Activated naive CD4-positive, alpha-beta T cell (primary cell): ENCODE measurements around the gene RPUSD1.
"Not testable (repeated sequence)": the region's sequence is repeated elsewhere in the genome, so short reads cannot be mapped to it uniquely, and the experiment has no call there.

ENCODE experiments used
- DNase-seq, 4 experiments: peaks; one replicate each; lab custom pipeline; 2025; lab: John Stamatoyannopoulos, UW

The RPUSD1 gene

DNA sequence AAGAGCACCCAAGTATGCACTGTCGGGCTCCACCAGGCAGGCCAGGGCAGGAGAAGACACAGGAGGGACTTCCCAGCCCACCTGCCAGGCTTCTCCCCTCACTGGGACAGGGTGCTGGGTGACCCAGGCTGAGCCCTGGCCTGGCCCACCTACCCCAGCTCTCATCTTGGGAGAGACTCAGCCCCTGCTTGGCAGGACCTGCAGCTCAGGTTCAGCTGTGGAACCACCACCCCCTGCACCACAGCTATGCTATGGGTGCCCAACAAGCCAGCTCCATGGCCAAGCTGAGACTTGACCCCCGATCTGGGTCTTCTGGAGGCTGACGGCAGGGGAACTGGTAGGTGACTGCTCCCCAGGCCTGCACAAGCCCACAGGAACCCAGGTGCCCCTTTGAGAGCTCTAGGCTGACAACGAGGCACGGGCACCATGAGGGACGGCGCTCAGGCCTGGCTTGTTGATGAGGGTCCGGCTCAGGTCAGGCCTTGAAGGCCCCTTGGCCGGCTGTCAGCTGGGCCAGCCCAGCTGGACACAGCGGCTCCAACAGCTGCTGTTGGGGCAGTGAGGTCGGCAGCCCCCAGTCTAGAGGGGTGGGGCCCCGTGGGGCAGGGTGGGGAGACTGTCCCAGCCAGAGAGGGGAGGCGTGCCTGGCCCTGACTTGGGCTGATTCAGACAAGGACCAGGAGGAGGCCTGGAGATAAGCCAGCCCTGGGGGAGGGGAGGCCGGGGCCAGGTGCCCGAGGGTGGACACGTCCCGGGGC lies 4.6 kb downstream of the RPUSD1 start:
- DNase-seq, result no peak

DNA sequence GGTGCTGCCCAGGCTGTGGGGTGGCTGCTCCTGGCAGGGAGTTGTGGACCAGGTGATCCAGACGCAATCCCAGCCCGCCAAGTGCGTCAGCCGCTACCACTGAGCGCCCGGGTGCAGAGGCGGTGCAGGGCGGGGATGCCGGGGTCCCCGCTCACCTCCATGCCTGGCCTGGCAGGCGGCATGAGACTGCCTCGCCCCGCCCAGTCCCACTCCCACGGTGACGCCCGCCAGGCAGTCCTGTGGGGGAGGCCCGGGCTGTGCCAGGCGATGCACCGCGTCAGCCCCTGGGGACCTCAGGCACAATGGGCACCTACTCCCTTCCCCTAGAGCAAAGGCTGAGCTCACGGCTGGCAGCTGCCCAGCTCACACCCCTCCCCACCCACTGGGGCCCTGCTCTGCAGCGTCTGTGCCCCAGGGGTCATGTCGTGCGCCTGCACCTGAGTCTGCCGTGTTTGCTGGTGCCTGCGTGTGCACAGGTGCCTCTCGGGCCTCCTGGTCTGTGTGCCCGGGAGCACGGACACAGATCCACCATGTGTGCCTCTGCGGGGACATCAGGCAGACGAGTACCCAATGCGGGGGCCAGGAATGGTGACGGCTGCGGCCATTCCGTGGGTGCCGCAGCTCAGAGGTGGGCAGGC lies 5.3 kb downstream of the RPUSD1 start:
- DNase-seq, result no peak

DNA sequence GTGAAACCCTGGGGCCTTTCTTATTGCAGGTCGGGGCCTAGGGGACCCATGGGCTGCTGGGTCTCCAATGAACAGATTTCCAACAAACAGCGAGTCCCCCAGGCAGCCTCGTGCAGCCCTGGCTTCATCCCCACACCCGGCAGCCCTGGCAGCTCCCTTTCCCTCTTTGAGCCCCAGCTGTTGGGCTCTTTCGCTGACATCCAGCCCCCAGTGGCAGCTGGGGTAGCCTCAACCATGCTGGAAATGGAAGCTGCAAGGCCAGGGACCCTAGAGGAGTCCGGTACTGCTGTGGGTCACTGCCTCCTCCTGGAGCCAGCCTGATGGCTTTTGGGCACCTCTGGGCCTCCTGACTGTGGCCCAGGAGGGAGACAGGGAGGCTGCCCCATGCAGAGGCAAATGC lies 5.9 kb downstream of the RPUSD1 start:
- no peak for DNase-seq

DNA sequence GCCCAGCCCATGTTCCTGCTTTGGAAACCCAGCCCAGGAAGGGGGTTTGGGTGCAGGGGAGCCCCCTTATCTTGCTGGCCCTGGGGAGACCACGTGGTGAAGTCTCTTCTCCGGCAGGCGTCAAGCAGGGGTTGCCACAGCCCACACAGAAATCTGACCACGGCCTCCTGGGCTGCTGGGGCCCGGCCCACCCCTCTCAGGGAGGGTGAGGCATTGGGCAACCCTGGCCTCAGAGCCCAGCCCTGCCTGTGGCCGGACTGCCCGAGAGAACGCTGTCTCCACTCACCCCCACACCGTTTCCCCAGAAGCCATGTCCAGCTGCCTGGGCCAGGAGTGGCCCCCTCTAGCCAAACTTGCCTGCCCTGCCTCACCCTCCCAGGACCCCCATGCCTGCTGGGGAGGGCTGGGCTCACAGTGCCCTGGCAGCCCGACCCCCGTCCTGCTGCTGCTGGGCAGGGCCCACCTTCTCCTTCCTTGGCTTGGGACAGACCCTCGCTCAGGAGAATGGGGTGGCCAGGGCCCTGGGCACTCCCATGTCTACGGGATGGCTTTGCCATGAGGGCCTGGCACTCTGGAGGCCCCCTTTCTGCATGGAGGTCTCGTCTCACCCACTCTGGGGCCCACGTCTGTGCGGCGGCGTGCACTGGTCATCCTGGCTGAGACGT lies 6.7 kb downstream of the RPUSD1 start:
- DNase-seq, result no peak

DNA sequence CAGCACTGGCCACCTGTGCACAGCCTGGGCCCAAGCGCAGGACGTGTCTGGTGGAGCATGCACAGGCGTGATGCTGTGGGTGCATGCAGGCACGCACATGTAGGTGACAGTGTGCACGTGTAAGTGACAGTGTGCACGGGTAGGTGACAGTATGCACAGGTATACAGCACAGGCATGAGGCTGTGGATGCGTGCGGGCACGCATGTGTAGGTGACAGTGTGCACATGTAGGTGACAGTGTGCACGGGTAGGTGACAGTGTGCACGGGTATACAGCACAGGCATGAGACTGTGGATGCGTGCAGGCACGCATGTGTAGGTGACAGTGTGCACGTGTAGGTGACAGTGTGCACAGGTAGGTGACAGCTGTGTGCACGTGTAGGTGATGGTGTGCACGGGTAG lies 7.9 kb downstream of the RPUSD1 start:
- no peak for DNase-seq

DNA sequence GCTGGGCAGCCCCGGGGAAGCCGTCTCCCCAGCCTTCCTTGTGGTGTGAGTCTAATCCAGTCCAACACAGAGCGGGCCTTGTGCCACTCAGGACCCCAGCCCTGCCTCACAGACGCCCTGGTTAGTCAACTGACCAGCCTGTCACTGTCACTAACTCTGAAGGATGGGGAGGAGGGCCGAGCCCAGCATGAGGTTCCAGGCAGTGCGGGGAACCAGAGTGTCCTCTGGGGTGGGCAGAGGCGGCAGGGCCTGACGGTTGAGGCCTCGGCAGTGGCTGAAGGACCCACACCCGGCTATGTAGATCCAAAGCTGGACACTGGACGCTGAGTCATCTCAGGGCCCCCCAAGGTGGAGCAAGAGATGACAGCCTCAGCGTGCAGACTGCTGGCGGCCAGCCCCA lies 8.6 kb downstream of the RPUSD1 start:
- no peak for DNase-seq

DNA sequence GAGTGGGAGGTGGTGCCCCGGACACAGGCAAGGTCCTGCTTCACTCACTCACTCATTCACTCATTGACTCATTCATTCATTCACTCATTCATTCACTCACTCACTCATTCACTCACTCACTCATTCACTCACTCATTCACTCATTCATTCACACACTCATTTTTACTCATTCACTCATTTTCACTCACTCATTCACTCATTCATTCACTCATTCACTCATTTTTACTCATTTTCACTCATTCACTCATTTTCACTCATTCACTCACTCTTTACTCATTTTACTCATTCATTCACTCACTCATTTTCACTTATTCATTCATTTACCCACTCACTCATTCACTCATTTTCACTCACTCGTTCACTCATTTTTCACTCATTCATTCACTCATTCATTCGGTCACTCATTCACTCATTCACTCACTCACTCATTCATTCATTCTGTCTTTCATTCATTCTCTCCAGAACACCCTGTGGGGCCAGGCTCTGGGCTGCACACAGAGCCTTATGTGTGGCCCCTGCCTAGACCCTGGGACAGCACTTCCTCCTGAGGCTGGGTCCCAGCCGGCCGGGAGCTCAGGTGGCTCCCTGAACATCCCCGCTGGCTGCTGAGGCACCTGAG lies 9.2 kb downstream of the RPUSD1 start:
- no peak for DNase-seq

DNA sequence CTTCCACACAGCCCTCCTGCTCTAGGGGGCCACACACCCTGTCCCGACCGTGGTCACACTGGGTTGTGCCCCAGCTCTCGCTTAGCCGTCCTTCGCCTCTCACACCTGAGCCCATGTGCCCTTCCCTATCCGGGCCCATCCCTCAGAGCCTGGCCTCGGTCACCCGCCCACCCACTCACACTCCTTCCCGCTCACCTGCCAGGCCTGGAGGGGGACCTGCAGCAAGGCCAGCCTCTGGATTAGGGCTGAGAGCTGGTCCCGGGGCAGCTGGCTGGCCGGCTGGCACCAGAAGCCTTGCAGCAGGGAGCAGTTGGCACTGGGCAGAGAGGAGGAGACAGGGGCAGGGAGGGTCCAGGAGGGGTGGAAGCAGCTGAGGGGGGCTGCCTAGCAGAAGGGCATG lies 9.7 kb downstream of the RPUSD1 start:
- no peak for DNase-seq

DNA sequence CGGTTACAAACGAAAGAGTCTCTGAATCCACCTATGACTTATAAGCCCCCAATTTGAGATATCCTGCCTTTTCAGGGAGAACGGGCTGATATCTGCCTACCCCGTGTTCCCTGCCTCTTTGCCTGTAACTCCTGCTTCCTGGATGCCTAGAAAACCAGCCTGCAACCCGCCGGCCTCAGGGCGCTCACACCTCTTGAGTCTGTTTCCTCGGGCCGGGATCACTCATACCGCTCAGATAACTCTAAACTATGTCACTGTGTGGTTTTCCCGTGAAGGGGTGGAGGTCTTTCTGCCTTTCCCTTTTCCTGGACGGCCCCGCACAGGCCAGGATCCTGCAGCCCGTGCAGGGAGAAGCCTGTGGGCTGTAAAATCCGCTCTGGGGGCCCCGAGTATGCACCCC lies 10.4 kb downstream of the RPUSD1 start:
- DNase-seq, result no peak

DNA sequence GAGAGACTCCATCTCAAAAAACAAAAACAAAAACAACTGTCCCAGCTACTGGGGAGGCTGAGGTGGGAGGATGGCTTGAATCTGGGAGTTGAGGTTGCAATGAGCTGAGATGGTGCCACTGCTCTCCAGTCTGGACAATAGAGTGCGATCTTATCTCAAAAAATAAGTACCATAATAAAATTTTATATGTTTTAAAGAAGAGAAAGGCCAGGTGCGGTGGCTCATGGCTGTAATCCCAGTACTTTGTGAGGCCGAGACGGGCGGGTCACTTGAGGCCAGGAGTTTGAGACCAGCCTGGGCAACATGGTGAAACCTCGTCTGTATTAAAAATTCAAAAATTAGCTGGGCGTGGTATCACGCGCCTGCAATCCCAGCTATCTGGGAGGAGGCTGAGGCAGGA lies 11.4 kb downstream of the RPUSD1 start:
- DNase-seq, result no peak

DNA sequence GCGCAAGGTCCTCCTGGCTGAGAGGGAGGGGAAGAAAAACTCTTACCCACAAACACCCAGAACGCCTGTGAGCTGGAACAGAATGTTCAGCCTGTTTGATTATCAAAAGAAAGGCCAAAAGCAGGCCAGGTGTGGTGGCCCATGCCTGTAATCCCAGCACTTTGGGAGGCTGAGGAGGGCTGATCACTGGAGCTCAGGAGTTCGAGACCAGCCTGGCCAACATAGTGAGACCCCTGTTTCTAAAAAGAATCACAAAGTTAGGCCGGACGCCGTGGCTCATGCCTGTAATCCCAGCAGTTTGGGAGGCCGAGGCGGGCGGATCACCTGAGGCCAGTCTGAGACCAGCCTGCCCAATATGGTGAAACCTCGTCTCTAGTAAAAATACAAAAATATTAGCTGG lies 11.9 kb downstream of the RPUSD1 start:
- not testable (repeated sequence) for DNase-seq

DNA sequence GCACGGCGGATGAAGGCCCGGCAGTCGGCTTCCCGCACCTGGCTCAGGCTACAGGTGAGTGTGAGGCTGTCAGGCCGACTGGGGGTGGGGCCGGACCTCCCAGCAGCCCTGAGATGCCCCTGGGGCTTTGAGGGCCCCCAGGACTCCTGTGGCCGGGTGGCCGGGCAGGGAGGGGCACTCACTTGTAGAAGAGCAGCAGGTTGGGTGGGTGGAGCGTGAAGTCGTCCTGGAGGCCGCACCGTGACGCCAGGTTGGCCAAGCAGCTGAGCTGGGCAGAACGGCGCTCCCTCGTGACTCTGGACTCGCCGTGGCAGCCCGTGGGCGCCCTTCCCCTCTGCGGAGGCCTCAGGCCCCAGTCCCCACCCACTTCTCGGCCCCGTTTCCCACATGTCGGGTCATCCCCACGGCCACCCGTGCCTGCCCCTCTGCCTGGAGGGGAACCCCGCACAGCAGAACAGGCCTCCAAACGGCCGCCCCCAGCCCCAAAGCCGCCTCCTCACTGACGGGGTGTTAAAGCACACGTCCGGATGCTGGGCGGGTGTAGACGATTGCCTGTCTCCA lies 12.9 kb downstream of the RPUSD1 start:
- DNase-seq, result no peak

DNA sequence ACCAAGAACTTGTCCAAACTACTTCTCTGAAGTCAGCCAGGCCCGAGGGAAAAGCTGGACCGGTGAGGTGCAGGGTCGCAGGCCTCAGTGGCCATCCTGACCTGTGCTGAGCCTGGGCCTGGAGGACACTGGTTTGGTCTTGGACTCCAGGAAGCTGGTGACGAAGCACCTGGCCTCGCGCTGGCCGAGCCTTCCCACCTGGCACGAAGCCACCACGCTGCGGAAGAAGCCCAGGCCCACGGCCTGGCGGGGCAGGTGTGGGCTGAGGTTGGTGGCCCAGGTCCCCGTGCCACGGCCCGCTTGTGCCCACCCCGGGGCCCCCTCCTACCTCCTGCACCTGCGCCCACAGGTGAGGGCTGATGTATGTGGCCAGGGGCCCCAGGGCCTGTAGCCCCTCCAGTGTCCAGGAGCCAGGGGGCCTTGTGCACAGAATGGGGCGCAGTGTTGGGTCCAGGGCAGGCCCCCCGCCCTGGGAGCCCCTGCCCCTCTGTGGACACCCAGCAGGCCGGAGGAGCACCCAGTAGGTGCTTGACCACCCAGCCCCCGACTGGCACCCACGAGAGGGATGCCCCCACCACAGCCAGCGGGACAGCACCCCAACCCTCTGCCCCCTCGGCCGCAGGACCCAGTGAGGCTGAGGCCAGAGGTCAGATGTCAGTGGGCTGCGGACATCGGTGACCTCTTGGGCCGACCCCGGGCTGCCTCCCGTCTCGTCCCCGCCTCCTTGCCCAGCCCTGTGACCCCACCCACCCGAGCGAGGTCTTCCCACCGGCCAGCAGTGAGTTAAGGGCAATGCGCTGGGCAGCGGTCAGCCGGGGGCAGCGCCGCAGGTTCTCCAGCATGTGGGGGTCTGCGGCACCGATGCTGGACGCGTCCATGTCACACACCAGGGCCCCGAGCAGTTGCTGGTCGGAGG lies 13.8 kb downstream of the RPUSD1 start:
- no peak for DNase-seq

DNA sequence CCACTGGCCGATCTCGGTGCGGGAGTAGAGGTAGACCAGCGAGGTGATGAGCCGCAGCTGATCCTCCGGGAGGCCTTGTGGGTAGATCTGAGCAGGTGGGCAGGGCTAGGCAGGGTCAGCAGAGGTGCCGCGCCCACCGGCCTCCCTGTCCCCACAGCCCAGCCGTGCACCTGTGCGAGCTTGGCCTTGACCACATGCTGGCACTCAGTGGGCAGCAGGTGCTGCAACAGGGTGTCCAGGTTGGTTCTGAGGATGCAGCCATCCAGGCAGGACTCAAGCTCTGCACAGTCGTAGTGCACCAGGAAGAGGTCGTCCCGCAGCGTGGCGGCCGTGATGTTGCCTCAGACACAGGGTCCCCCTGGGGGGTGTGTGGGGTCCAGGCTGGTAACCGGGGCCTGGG lies 15.2 kb downstream of the RPUSD1 start:
- DNase-seq, result no peak

DNA sequence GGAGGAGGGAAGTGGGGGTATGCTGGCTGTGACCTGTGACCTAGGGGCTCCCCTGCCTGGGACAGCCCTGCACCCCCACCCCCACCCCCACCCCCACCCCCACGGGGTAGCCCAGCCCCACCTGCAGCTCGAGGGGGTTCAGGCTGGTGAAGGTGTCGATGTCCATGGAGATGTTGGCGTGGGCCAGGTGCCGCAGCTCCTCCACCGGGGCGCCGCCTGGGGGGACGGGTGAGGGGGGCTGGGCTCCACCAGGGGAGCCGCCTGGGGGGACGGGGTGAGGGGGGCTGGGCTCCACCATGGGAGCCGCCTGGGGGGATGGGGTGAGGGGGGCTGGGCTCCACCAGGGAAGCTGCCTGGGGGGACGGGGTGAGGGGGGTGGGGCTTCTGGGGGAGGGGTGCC lies 17.8 kb downstream of the RPUSD1 start:
- no peak for DNase-seq

DNA sequence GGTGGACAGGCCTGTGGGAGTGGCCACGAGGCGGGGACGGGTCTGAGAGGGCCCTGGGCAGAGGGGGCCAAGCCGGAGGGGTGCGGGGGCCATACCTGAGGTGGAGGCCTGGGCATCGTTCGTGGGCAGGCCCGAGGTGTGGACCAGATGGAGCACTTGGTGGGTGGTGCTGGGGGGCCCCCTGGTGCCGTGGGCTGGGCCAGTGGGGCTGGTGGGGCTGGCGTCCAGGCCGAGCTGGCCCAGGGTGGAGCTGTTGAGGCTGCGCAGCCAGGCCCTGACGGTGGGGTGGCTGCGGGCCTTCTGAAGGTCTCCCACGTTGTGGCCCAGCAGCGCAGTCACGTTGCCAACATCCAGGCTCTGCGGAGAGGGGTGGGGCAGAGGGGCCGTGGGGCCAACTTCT lies 18.2 kb downstream of the RPUSD1 start:
- DNase-seq, result no peak

DNA sequence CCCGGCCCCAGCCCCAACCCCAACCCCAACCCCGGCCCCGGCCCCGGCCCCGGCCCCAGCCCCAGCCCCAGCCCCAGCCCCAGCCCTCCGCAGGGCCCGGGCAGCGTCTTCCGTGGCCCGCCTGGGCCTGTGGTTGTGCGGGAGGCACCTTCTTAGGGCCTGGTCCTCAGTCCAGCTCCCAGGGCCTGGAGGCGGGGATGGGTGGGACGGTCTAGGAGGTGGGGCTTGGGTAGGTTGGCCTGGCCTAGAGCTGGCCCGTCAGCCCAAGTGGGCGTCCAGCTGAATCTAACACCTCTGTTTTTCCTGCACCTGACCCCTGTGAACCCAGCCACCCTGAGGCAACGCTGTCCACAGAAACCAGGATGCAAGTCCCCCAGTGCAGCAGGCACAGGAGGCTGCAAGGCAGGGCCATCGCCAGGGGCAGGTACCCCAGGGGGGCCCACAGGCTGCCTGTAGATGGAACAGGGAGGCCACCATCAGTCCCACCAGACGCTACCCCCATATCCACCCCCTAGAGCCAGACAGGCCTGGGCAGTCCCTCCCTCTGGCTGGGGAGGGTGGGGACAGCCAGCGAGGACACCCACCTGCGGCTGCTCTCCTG lies 18.9 kb downstream of the RPUSD1 start:
- no peak for DNase-seq

DNA sequence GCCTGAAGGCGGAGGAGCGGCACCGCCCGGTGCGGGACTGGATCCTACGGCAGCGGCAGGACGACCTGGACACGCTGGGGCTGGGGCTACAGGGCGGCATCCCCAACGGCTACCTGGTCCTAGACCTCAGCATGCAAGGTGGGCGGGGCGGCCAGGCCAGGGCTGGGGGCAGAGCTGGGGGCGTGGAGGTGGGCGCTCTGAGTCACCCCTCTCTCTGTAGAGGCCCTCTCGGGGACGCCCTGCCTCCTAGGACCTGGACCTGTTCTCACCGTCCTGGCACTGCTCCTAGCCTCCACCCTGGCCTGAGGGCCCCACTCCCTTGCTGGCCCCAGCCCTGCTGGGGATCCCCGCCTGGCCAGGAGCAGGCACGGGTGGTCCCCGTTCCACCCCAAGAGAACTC lies 19.8 kb downstream of the RPUSD1 start:
- DNase-seq, result no peak

DNA sequence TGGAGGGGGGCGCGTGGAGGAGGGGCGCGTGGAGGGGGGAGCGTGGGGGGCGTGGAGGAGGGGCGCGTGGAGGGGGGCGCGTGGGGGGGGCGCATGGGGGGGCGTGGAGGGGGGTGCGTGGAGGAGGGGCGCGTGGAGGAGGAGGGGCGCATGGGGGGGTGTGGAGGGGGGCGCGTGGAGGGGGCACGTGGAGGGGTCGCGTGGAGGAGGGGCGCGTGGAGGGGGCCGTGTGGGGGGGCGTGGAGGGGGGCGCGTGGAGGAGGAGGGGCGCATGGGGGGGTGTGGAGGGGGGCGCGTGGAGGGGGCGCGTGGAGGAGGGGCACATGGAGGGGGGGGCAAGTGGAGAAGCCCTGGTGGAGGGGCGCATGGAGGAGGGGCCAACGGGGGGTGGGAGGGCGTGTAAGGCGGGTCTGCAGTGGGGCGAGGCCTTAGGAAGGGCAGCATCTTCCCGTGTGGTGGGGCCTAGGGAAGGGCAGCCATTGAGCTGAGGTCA lies 20.4 kb downstream of the RPUSD1 start:
- DNase-seq, result no peak

DNA sequence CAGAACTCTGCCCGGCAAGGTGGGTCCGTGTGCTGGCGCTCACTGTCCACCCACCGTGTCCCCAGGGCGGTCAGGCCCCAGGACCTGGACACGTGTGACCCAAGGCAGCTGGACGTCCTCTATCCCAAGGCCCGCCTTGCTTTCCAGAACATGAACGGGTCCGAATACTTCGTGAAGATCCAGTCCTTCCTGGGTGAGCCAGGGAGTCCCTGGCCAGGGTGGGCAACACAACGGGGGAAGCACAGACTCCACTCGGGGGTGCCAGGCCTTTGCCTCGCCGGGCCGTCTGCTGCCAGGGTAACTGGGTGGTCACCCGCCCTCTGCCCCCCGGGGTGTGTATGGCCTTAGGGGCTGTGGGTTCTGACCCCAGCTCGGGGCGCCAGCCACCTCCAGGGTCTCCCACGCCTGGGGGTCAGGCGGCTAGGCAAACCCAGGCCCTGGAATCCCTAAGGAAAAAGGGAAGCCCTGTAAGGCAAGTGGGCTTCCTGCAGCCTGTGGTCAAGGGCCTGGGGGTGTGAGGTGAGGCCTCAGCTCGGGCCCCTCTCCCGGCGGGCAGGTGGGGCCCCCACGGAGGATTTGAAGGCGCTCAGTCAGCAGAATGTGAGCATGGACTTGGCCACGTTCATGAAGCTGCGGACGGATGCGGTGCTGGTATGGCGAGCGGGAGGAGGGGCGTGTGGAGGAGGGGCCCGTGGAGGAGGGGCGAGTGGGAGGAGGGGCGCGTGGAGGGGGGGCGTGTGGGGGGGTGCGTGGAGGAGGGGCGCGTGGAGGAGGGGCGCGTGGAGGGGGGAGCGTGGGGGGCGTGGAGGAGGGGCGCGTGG lies 21.2 kb downstream of the RPUSD1 start:
- no peak for DNase-seq
